Lower leg skin (tissue), 3 donors: Measurements from ENCODE around the gene AMPD3.

Experiments
- POLR2A ChIP-seq, 2 donors: fragments of 450-650 bp; IDR thresholded peaks; one replicate each; pipeline ENCODE4 v1.6.1; 2016 to 2017; ENCODE audit warnings: antibody characterized with exemption in 2 of 2, mild to moderate bottlenecking in 1 of 2, moderate library complexity in 1 of 2
- TF ChIP-seq, protein P1 (sequence below), 3 donors: fragments of 450-650 bp; IDR thresholded peaks; one replicate each; pipeline ENCODE4 v1.5.1; 2016; ENCODE audit warnings: antibody characterized with exemption in 3 of 3, mild to moderate bottlenecking in 3 of 3, moderate library complexity in 2 of 3

DNA sequence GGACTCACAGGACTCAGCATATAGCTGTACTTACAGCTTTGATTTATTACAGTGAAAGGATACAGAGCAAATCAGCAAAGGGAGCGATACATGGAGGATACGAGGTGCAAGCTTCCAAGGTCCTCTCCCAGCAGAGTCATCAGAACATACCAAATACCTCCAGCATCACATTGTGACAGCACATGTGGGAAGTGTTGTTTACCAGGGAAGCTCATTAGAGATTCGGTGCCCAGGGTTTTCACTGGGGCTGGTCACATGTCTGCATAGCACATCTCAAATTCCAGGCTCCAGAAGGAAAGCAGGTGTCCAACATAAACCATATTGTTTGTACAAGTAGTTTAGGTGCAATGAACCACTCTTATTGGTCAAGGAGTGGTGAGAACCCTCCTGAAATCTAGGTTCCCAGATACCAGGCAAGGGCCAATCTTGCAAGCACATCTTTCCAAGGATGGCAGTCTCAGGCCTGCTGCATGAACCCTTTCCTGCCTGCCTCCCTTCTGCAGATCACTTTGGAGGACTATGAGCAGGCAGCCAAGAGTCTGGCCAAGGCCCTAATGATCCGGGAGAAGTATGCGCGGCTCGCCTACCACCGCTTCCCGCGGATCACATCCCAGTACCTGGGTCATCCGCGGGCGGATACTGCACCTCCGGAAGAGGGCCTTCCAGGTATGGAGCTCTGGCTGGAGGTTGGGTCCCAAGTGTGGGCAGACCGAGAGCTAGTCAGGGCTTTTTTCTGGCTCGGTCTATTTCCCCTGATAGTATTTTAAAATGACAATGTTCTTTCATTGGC is 26.7 kb downstream of the AMPD3 start:
- TF ChIP-seq, protein P1, sequence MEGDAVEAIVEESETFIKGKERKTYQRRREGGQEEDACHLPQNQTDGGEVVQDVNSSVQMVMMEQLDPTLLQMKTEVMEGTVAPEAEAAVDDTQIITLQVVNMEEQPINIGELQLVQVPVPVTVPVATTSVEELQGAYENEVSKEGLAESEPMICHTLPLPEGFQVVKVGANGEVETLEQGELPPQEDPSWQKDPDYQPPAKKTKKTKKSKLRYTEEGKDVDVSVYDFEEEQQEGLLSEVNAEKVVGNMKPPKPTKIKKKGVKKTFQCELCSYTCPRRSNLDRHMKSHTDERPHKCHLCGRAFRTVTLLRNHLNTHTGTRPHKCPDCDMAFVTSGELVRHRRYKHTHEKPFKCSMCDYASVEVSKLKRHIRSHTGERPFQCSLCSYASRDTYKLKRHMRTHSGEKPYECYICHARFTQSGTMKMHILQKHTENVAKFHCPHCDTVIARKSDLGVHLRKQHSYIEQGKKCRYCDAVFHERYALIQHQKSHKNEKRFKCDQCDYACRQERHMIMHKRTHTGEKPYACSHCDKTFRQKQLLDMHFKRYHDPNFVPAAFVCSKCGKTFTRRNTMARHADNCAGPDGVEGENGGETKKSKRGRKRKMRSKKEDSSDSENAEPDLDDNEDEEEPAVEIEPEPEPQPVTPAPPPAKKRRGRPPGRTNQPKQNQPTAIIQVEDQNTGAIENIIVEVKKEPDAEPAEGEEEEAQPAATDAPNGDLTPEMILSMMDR (IDR thresholded peaks at IDR 0.05), result no peak
- TF ChIP-seq POLR2A (IDR thresholded peaks at IDR 0.05), result no peak
